ENCODE measurements around the gene ACIN1.
"Not testable (repeated sequence)": the region's sequence is repeated elsewhere in the genome, so short reads cannot be mapped to it uniquely, and the experiment has no call there.

ACIN1 gene

GRCh38 chr14:23117371-23118020, 22.6 kb upstream of the ACIN1 start:
- Mint-ChIP-seq H3K4me3 (no peak overlapping the region), H3K9me3 (no peaks in the 10 kb centered on the region), H3K4me1 (ENCODE audit: low read depth) (peaks cover 31% of the 10 kb centered on the region), H3K27me3 (ENCODE audit: low read depth) (peaks cover 8% of the 10 kb centered on the region), H3K27ac (no peak overlapping the region), H3K36me3 (ENCODE audit: low read depth) (no peaks in the 10 kb centered on the region)

- Mint-ChIP-seq H3K27me3 (ENCODE audit: low read depth) (peaks cover 8% of the 10 kb centered on the region), H3K4me3 (no peak overlapping the region), H3K9me3 (no peaks in the 10 kb centered on the region), H3K27ac (no peak overlapping the region), H3K36me3 (ENCODE audit: low read depth) (no peaks in the 10 kb centered on the region), H3K4me1 (ENCODE audit: low read depth) (peaks cover 24% of the 10 kb centered on the region)
Observed at GRCh38 chr14:23115918-23116317, 21.0 kb upstream of the ACIN1 start.

- H3K9me3 Mint-ChIP-seq, result no peaks in the 10 kb centered on the region
- H3K4me1 Mint-ChIP-seq (ENCODE audit: low read depth), result peaks cover 17% of the 10 kb centered on the region
- H3K27me3 Mint-ChIP-seq (ENCODE audit: low read depth), result peaks cover 8% of the 10 kb centered on the region
- no peak overlapping the region for H3K27ac Mint-ChIP-seq
- no peaks in the 10 kb centered on the region for H3K36me3 Mint-ChIP-seq (ENCODE audit: low read depth)
- H3K4me3 Mint-ChIP-seq, result no peak overlapping the region
Observed at GRCh38 chr14:23115039-23115731, 20.2 kb upstream of the ACIN1 start.

GRCh38 chr14:23114669-23115038, 19.7 kb upstream of the ACIN1 start:
- no peak overlapping the region for H3K4me3 Mint-ChIP-seq
- no peaks in the 10 kb centered on the region for H3K36me3 Mint-ChIP-seq (ENCODE audit: low read depth)
- H3K27me3 Mint-ChIP-seq (ENCODE audit: low read depth), result peaks cover 8% of the 10 kb centered on the region
- H3K9me3 Mint-ChIP-seq, result no peaks in the 10 kb centered on the region
- H3K27ac Mint-ChIP-seq, result no peak overlapping the region
- H3K4me1 Mint-ChIP-seq (ENCODE audit: low read depth), result peaks cover 13% of the 10 kb centered on the region

GRCh38 chr14:23114120-23114458, 19.2 kb upstream of the ACIN1 start:
- Mint-ChIP-seq H3K9me3 (no peaks in the 10 kb centered on the region), H3K27me3 (ENCODE audit: low read depth) (peaks cover 8% of the 10 kb centered on the region), H3K4me3 (no peak overlapping the region), H3K27ac (no peak overlapping the region), H3K4me1 (ENCODE audit: low read depth) (peaks cover 7% of the 10 kb centered on the region), H3K36me3 (ENCODE audit: low read depth) (no peaks in the 10 kb centered on the region)

GRCh38 chr14:23113431-23114119, 18.6 kb upstream of the ACIN1 start:
- H3K9me3 Mint-ChIP-seq, result no peaks in the 10 kb centered on the region
- H3K4me3 Mint-ChIP-seq, result no peak overlapping the region
- H3K4me1 Mint-ChIP-seq (ENCODE audit: low read depth), result peaks cover 6% of the 10 kb centered on the region
- H3K27me3 Mint-ChIP-seq (ENCODE audit: low read depth), result peaks cover 8% of the 10 kb centered on the region
- H3K27ac Mint-ChIP-seq, result no peak overlapping the region
- H3K36me3 Mint-ChIP-seq (ENCODE audit: low read depth), result no peaks in the 10 kb centered on the region

- peaks cover 6% of the 10 kb centered on the region for H3K4me1 Mint-ChIP-seq (ENCODE audit: low read depth)
- no peak overlapping the region for H3K27ac Mint-ChIP-seq
- no peak overlapping the region for H3K4me3 Mint-ChIP-seq
- no peaks in the 10 kb centered on the region for H3K9me3 Mint-ChIP-seq
- peaks cover 8% of the 10 kb centered on the region for H3K27me3 Mint-ChIP-seq (ENCODE audit: low read depth)
- no peaks in the 10 kb centered on the region for H3K36me3 Mint-ChIP-seq (ENCODE audit: low read depth)
Observed at GRCh38 chr14:23112359-23113178, 17.6 kb upstream of the ACIN1 start.

GRCh38 chr14:23110579-23111365, 15.8 kb upstream of the ACIN1 start:
- Mint-ChIP-seq H3K36me3 (ENCODE audit: low read depth) (no peaks in the 10 kb centered on the region), H3K27me3 (ENCODE audit: low read depth) (peaks cover 8% of the 10 kb centered on the region), H3K9me3 (no peaks in the 10 kb centered on the region), H3K4me3 (no peak overlapping the region), H3K4me1 (ENCODE audit: low read depth) (peaks cover 6% of the 10 kb centered on the region), H3K27ac (no peak overlapping the region)

GRCh38 chr14:23109769-23110168, 14.8 kb upstream of the ACIN1 start:
- H3K4me3 Mint-ChIP-seq, result no peak overlapping the region
- H3K27me3 Mint-ChIP-seq (ENCODE audit: low read depth), result peaks cover 4% of the 10 kb centered on the region
- no peaks in the 10 kb centered on the region for H3K36me3 Mint-ChIP-seq (ENCODE audit: low read depth)
- H3K27ac Mint-ChIP-seq, result no peak overlapping the region
- no peaks in the 10 kb centered on the region for H3K9me3 Mint-ChIP-seq
- peaks cover 2% of the 10 kb centered on the region for H3K4me1 Mint-ChIP-seq (ENCODE audit: low read depth)

GRCh38 chr14:23108169-23108568, 13.2 kb upstream of the ACIN1 start:
- H3K9me3 Mint-ChIP-seq; H3K4me1 Mint-ChIP-seq (ENCODE audit: low read depth): not testable (repeated sequence)

GRCh38 chr14:23107620-23108019, 12.7 kb upstream of the ACIN1 start:
- H3K4me3 Mint-ChIP-seq; H3K27ac Mint-ChIP-seq; H3K27me3 Mint-ChIP-seq (ENCODE audit: low read depth); H3K9me3 Mint-ChIP-seq; H3K4me1 Mint-ChIP-seq (ENCODE audit: low read depth); H3K36me3 Mint-ChIP-seq (ENCODE audit: low read depth): not testable (repeated sequence)

More at GRCh38 chr14:23108169-23108568, 13.2 kb upstream of the ACIN1 start:
- H3K36me3 Mint-ChIP-seq (ENCODE audit: low read depth); H3K27me3 Mint-ChIP-seq (ENCODE audit: low read depth); H3K27ac Mint-ChIP-seq; H3K4me3 Mint-ChIP-seq: not testable (repeated sequence)

GRCh38 chr14:23106747-23107045, 11.8 kb upstream of the ACIN1 start:
- H3K27me3 Mint-ChIP-seq (ENCODE audit: low read depth), result no peaks in the 10 kb centered on the region
- H3K9me3 Mint-ChIP-seq, result no peaks in the 10 kb centered on the region
- H3K4me3 Mint-ChIP-seq, result no peak overlapping the region
- no peaks in the 10 kb centered on the region for H3K4me1 Mint-ChIP-seq (ENCODE audit: low read depth)
- H3K36me3 Mint-ChIP-seq (ENCODE audit: low read depth), result no peaks in the 10 kb centered on the region
- no peak overlapping the region for H3K27ac Mint-ChIP-seq

- Mint-ChIP-seq H3K27me3 (ENCODE audit: low read depth) (no peaks in the 10 kb centered on the region), H3K36me3 (ENCODE audit: low read depth) (no peaks in the 10 kb centered on the region), H3K27ac (no peak overlapping the region), H3K4me1 (ENCODE audit: low read depth) (no peaks in the 10 kb centered on the region), H3K9me3 (no peaks in the 10 kb centered on the region), H3K4me3 (no peak overlapping the region)
Observed at GRCh38 chr14:23105348-23105824, 10.4 kb upstream of the ACIN1 start.

All from T-helper 1 cell treated with Interleukin-12 subunit alpha and Interleukin-12 subunit beta and Interleukin-4 antibody, amounts not matched to agents 30 μg/mL and 1 μg/mL, for 36 hours (primary cell).